HG03060 (cell line): ENCODE measurements around the gene KRTAP4-16.
"Not testable (repeated sequence)": the region's sequence is repeated elsewhere in the genome, so short reads cannot be mapped to it uniquely, and the experiment has no call there.

Experiments
- ATAC-seq: cut with Tn5 transposase; IDR thresholded peaks from one replicate; pipeline ENCODE4 v1.9.1; 2021; ENCODE audit warnings: low read depth, moderate number of reproducible peaks; ENCODE audit not compliant: unreplicated experiment

KRTAP4-16 gene

DNA sequence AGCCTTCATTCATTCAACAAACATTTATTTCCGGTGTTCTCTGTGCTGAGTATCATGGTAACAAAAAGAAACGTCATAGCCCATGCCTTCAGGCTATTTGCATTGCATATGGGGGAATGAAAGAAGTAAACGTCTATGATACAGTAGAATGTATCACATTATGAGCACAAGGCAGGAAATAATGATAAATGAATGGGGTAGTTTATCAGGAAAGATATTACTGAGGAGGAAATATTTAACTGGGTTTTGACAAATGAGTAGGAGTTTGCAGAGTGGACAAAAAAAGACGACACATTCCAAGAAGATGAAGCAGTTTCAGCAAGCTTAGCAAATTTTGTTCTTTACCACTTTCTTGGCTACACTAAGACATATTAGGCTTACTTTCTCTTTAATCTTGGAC, 19.4 kb downstream of the KRTAP4-16 start:
- ATAC-seq: no peak

DNA sequence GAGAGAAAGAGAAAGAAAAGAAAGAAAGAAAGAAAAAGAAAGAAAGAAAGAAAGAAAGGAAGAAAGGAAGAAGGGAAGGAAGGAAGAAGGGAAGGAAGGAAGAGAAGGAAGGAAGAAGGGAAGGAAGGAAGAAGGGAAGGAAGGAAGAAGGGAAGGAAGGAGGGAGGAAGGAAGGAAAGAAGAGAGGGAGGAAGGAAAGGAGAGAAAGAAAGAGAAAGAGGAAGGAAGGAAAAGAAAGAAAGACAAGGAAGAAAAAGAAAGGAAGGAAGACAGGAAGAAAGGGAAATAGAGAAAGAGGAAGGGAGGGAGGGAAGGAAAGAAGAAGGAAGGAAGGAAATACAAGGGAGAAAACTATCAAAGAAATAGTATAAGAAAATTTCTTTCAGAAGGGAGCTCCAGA, 25.2 kb downstream of the KRTAP4-16 start:
- no peak for ATAC-seq

DNA sequence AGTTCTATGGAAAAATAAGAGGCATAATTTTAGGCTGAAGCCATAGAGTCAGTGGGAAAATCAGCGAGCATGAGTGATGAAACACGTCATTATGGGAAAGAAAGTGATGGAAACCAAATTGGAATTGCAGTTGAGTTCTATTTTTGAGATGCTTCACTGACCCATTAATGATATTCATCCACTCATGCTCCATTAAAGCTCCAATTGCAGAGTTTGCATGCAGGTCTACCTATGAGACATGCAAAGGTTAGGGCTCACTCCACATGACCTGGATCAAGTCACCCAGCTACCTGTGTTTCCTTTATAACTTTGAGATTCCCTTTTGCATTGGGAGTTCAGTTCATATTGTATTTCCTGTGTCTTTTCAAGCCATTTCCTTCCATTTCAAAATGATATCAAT, 28.3 kb downstream of the KRTAP4-16 start:
- ATAC-seq: no peak

DNA sequence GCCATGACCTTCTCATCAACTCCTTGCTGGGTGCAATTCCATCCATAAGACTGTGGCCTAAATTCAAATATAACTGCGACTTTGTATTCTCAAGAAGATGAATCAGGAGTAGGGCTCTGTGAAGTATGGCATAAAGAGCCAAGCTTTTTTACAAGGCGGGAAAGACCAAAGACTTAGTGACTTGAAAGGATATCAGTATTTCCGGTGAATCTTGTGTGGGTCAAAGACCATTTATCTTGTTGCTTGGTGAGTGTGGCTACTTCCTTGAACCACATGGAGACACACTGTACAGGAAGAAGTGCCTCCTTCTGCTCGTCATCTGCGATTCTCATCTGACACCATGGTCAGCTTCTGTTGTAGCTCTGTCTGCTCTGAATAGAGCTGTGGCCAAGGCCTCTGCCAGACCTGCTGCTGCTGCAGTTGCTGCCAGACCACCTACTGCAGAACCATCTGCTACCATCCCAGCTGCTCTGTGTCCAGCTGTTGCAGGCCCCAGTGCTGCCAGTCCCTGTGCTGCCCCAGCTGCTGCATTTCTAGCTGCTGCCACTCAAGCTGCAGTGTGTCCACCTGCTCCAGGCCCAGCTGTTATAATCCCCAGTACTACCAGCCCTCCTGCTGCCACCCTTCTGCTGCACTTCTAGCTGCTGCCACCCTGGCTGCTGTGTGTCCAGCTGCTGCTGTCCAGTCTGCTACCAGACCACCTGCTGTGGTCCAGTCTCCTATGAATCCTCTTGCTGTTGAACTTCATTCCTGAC, 30.2 kb downstream of the KRTAP4-16 start:
- ATAC-seq: no peak

DNA sequence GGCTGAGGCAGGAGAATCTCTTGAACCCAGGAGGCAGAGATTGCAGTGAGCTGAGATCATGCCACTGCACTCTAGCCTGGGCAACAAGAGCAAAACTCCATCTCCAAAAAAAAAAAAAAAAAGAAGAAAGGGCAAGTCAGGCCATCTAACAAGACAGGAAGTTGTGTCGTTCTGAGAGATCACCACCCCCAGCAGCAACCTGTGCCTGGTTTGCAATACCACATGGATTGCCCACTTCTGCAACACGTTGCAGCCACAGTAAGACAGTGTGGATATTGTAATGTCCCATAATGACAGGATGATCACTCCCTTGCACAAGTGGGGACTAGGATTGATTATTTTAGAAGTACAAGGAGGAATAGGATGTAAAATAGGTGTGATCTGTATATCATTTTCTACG, 33.0 kb downstream of the KRTAP4-16 start:
- ATAC-seq: no peak

DNA sequence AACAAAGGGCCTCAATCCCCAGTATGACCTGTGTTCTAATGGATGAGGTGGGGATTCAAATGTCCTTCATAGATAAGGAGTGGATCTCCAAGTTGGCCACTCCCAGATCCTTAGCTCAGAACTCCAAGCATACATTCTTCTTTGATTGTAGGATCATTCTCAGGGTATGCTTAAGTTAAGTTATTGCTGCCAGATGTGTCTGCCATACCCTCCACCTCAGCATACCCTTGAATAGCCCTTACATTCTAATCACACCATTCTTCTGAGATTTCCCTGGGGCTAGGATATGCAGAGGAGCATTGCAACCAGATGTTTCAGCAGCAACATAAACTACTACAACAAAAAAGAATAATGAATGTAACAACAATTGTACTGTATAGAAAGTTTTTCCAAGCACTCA, 34.7 kb downstream of the KRTAP4-16 start:
- no peak for ATAC-seq

DNA sequence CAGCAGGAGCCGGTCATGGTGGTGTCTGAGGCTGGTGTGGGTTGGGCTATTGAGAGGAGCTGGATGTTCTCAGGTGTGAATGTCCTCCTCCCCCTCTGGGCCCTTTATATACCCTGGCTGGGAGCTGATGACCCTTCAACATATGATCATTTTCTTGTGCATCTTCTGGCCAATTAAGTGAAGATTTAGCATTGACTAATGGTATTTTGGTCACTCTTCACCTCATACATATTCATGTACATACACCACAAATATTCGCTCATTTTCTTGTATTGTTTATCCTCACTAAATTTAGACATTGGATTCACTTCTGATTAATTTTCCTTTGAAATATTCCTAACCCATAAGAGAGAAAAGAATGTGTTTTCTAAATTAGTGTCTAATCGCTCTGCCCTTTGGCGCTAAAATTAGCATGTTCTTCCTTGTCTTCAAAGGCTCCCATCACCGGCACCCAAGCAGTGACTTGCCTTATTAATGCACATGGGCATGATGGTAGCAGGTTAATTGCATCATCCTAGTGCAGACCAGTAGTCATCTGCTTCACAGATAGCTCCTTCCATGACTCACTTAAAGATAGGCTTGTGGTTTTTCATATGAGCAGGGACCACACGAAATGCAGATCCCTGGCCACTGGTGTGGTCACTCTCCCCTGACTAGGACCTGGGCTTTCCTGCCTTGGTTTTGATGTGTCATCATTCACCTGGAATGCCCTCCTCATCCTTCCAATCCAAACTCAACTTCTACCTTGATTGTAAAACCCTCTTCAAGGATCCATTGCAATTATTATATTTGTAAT, 36.0 kb downstream of the KRTAP4-16 start, which contains the start of gene KRTAP2-4:
TSS of gene KRTAP2-4 (minus strand) at position 51 of the 796 bp plus-strand sequence. CDS start at position 17, 34 bp downstream.
- ATAC-seq: no peak

DNA sequence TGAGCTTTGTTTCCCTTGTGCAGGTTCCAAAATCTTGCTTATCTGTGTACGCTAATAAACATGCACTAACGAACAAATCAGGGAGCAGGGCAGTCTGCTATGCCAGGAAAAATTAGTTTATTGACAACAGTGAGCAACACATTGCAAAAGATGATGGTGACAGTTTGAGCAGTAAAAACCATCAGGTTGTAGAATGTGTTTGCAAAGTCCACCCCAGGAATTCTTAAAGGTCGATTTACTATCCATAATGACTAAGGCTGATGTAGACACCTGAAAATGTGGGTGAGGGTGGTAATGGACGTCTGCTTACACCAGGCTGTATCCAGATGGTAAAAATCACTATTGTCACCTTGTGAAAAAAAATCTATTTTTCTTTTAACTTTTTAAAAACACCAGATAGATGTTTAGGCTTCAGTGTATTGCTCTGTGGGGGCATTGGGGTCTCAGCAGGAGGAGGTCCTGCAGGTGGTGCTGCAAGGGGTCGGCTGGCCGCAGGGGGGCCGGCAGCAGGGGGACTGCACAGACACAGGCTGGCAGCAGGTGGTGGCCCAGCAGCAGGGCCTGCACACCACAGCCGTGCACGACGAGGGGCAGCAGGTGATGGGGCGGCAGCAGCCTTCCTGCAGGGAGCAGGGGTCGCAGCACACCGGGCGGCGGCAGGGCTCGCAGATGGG, 36.9 kb downstream of the KRTAP4-16 start:
- not testable (repeated sequence) for ATAC-seq

DNA sequence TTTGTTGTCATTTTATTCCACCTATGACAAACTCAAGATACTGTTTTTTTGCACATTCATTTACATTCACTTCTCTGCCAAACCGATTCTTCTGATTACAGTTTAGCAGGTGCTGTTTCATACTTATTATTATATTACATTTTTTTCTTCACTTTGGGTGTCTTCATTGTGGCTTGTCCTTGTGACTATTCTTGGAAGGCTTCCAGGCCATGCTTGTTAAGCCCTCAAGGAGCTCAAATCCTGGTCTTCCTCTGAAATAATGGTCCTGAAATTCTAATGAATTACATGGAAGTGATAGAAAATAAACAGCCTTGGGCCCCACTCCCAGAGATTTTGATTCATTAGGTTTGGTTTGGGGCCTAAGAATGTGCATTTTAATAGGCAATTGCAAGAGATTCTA, 37.7 kb downstream of the KRTAP4-16 start:
- no peak for ATAC-seq

DNA sequence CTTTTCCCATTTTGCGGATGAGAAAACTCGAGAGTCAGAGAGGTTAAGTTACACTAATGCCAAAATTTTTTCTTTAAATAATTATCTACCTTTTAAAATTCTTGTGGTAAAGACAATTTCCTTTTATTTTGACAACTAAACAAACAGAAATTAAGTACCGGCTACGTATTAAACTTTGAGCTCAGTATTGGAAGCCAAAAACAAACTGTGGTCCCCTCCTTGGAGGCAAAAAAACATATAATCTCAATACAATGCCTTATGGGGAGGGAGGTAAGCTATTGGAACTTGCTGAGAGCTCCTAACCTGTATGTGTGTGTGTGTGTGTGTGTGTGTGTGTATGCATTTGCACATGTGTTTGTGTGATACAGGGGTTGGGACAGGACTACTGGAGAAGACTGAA, 38.6 kb downstream of the KRTAP4-16 start:
- no peak for ATAC-seq

DNA sequence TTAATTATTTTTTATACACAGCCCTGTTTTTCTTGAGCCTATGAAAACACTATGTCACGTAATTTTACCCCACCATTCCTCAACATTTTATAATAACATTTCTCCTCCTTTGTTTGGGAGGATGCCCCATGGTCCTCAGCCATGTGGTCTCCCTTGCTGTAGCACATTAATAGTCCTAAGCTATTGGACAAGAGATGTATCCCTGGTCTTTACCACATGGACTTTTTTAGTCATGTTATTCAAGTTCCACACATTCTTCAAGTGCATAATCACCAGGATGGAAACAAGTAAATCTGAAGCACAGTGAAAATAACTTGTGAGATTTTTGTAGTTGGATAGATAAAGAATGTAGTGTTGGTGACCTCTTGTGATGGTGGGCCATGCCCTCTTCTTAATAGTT, 40.0 kb downstream of the KRTAP4-16 start:
- ATAC-seq: no peak

DNA sequence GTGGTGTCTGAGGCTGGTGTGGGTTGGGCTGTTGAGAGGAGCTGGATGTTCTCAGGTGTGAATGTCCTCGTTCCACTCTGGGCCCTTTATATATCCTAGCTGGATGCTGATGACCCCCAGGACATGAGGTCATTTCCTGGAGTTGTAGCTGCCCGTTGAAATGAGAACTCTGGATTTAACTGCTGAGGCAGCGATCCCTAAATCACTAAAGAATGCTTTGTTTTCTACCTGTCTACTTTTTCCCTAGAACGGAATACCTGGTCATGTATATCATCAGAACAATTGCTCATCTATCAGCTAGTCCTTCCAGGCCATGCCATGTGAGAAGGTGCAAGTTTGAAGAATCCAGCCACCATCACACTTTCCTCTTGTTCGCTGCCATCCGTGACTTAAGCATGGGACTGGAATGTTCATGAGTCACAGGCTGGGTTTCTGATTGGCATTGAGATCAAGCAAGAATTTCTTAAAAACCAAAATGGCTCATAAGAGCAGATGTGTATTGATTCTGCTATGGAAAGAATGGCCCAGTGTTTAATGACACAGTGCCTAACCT, 41.9 kb downstream of the KRTAP4-16 start, which contains the start of gene KRTAP2-3:
TSS of gene KRTAP2-3 (minus strand) at position 63 of the 553 bp plus-strand sequence. CDS start 64 bp downstream, outside the sequence.
- ATAC-seq: no peak

DNA sequence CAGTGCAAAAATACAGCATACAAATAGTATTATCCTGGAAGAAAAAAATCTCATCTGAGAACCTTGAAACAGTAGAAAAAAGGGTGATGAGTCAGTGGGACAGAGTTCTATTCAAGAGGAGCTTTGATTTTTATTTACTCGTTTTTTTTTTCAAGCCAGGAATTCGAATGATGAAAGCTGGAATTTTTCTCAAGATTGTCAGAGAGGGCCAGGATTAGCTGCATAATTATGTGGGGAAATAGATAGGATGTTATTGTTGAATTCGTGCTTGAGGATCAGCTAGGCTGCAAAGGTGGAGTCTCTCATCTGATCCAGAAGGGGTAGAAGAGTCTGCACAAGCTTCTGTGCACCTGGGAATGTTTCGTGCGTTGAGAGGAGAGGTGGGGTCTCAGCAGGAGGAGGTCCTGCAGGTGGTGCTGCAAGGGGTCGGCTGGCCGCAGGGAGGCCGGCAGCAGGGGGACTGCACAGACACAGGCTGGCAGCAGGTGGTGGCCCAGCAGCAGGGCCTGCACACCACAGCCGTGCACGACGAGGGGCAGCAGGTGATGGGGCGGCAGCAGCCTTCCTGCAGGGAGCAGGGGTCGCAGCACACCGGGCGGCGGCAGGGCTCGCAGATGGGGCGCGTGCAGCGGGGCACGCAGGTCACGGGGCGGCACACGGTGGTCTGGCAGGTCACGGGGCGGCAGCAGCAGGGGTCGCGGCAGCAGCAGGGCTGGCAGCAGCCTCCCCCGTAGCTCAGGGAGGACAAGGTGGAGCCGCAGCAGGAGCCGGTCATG, 42.5 kb downstream of the KRTAP4-16 start:
- not testable (repeated sequence) for ATAC-seq

DNA sequence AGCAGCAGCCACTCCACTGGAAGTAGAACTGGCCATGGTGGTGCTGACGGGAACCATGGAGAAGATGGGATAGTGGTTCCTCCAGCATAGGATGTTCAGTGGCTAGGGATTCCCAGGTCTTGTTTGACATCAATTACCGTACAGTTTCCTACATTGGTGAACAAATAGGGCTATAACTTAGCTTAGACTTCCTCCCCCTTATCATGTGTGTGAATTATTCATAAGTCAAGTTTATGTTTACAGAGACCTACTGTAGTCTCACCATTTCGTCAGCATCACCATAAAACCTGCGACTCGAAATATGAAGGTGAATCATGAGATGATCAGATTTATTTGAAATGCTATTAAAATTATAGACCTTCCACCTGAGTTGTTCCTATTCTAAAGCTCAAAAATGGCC, 43.3 kb downstream of the KRTAP4-16 start:
- no peak for ATAC-seq

DNA sequence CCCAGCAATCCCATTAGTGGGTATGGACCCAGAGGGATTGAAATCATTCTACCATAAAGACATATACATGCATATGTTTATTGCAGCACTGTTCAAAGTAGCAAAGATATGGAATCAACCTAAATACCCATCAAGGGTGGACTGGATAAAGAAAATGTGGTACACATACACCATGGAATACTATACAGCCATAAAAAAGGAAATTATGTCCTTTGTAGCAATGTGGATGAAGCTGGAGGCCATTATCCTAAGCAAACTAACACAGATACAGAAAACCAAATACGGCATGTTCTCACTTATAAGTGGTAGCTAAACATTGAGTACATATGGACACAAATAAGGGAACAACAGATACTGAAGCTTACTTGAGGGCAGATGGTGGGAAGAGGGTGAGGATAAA, 44.5 kb downstream of the KRTAP4-16 start:
- no peak for ATAC-seq

DNA sequence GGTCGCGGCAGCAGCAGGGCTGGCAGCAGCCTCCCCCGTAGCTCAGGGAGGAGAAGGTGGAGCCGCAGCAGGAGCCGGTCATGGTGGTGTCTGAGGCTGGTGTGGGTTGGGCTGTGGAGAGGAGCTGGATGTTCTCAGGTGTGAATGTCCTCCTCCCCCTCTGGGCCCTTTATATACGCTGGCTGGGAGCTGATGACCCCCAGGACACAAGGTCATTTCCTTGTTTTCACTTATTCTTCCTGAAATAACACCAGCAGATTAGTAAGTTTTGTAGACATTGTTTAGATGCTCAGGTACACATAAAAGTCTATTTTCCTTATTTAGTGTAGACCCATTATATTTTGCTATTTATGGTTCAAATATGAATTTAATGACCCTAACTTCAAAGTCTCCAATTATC, 46.9 kb downstream of the KRTAP4-16 start, which contains the start of gene KRTAP2-2:
TSS of gene KRTAP2-2 (minus strand) at position 101 of the 400 bp plus-strand sequence. CDS start at position 82, 19 bp downstream.
- ATAC-seq: not testable (repeated sequence)

DNA sequence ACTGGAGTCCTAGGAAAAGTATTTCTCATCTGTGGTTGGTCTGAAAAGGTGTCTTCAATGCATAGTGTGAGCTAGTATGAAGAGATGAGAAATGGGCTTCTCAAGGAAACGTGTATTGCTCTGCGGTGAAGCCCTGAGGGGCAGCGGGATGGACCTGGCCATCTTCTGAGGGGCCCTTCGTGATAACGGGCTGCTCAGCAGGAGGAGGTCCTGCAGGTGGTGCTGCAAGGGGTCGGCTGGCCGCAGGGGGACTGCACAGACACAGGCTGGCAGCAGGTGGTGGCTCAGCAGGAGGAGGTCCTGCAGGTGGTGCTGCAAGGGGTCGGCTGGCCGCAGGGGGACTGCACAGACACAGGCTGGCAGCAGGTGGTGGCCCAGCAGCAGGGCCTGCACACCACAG, 47.5 kb downstream of the KRTAP4-16 start:
- ATAC-seq: not testable (repeated sequence)

DNA sequence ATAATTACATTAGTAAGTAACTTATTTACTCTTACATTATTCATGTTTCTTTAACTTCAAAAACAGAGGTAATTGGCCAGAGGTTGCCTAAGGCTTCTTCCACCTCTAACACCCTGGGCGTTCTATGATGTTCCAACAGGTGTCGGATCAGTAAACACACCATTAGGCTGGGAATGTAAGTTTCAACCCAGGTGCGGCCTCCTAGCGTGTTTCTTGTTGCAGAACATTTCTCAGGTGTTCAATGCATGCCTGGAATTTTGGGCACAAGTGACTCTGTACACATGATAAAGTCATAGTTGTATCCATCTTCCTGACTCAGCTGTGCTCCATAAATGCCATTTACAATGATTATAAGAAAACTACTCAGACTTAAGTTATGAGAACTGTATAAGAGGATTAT, 48.0 kb downstream of the KRTAP4-16 start:
- ATAC-seq: no peak

DNA sequence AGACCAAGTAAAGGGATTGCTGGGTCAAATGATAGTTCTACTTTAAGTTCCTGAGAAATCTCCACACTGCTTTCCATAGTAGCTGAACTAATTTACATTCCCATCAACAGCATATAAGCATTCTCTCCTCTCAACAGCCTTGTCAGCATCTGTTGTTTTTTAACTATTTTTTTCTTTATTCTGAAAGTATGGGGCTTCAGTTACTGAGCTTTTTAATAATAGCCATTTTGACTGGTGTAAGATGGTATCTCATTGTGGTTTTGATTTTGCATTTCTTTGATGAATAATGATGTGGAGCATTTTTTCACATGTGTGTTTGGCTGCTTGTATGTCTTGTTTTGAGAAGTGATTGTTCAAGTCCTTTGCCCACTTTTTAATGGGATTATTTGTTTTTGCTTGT, 49.4 kb downstream of the KRTAP4-16 start:
- ATAC-seq: no peak
